ENCODE measurements around the gene CD46.

- no peak for TF ChIP-seq CTCF (IDR thresholded peaks at IDR 0.05)
- no peak for TF ChIP-seq POLR2A (IDR thresholded peaks at IDR 0.05)
These were observed 56.0 kb downstream of the CD46 start for GRCh38 chr1:207807690-207808321.

All from testis (tissue), 2 donors.